ENCODE results near the gene APH1B.
A peak's percentile ranks its signal among the peaks of the same experiment; 100 is the strongest.

The APH1B gene

GRCh38 chr15:63254991-63255390, 22.4 kb upstream of the APH1B start:
- DNase-seq (ENCODE audit: low spot score) = no peak

- no peak for DNase-seq (ENCODE audit: low spot score)
These were observed 21.9 kb upstream of the APH1B start for GRCh38 chr15:63255489-63255990.

GRCh38 chr15:63256433-63257274, 20.8 kb upstream of the APH1B start:
- peak; percentile 71 for DNase-seq (ENCODE audit: low spot score)

GRCh38 chr15:63258658-63259057, 18.7 kb upstream of the APH1B start:
- no peak for DNase-seq (ENCODE audit: low spot score)

GRCh38 chr15:63260791-63261190, 16.6 kb upstream of the APH1B start:
- no peak for DNase-seq (ENCODE audit: low spot score)

- no peak for DNase-seq (ENCODE audit: low spot score)
These were observed 16.1 kb upstream of the APH1B start for GRCh38 chr15:63261311-63261710.

GRCh38 chr15:63263519-63263918, 13.9 kb upstream of the APH1B start:
- no peak for DNase-seq (ENCODE audit: low spot score)

- no peak for DNase-seq (ENCODE audit: low spot score)
These were observed 12.6 kb upstream of the APH1B start for GRCh38 chr15:63264688-63265293.

- DNase-seq (ENCODE audit: low spot score) = no peak
These were observed 3.0 kb upstream of the APH1B start for GRCh38 chr15:63274427-63274826.

- no peak for DNase-seq (ENCODE audit: low spot score)
These were observed 915 bp upstream of the APH1B start for GRCh38 chr15:63276342-63277037.

- DNase-seq (ENCODE audit: low spot score) = no peak
These were observed 570 bp downstream of the APH1B start for GRCh38 chr15:63277893-63278456.

- no peak for DNase-seq (ENCODE audit: low spot score)
These were observed 5.7 kb downstream of the APH1B start for GRCh38 chr15:63283126-63283525.

GRCh38 chr15:63284335-63284734, 6.9 kb downstream of the APH1B start:
- DNase-seq (ENCODE audit: low spot score) = no peak

- no peak for DNase-seq (ENCODE audit: low spot score)
These were observed 9.7 kb downstream of the APH1B start for GRCh38 chr15:63287109-63287508.

GRCh38 chr15:63288342-63288741, 10.9 kb downstream of the APH1B start:
- no peak for DNase-seq (ENCODE audit: low spot score)

- peak; percentile 71 for DNase-seq (ENCODE audit: low spot score)
These were observed 11.5 kb downstream of the APH1B start for GRCh38 chr15:63288778-63289378.

- DNase-seq (ENCODE audit: low spot score) = no peak
These were observed 14.1 kb downstream of the APH1B start for GRCh38 chr15:63291507-63291906.

GRCh38 chr15:63292241-63292640, 14.8 kb downstream of the APH1B start:
- DNase-seq (ENCODE audit: low spot score) = no peak

GRCh38 chr15:63292771-63293170, 15.4 kb downstream of the APH1B start:
- DNase-seq (ENCODE audit: low spot score) = no peak

- DNase-seq (ENCODE audit: low spot score) = no peak
These were observed 17.0 kb downstream of the APH1B start for GRCh38 chr15:63294359-63294758.

GRCh38 chr15:63295341-63295740, 17.9 kb downstream of the APH1B start:
- no peak for DNase-seq (ENCODE audit: low spot score)

GRCh38 chr15:63296195-63296594, 18.8 kb downstream of the APH1B start:
- no peak for DNase-seq (ENCODE audit: low spot score)

Data from COLO829 (cell line).